Trophoblast cell (in vitro differentiated cells and primary cell): Measurements from ENCODE around the gene COX8A.
A peak's percentile ranks its signal among the peaks of the same experiment; 100 is the strongest.

Experiments used
- DNase-seq, 2 donors: peaks; one replicate each; pipeline ENCODE4 v3.0.0-alpha.2; 2016
- H2AFZ ChIP-seq: 2 replicates; pipeline ENCODE4 v1.6.1; 2013; ENCODE audit warnings: low read length, moderate library complexity, mild to moderate bottlenecking; ENCODE audit not compliant: insufficient read depth, poor library complexity
- H2AK5ac ChIP-seq: 2 replicates; pipeline ENCODE4 v1.6.1; 2013; ENCODE audit warnings: mild to moderate bottlenecking, low read length
- H2BK120ac ChIP-seq: 2 replicates; pipeline ENCODE4 v1.6.1; 2013; ENCODE audit warnings: low read length, mild to moderate bottlenecking, moderate library complexity; ENCODE audit not compliant: insufficient read depth, poor library complexity
- H2BK12ac ChIP-seq: 2 replicates; pipeline ENCODE4 v1.6.1; 2013; ENCODE audit warnings: mild to moderate bottlenecking, low read length, moderate library complexity
- H2BK5ac ChIP-seq: 2 replicates; pipeline ENCODE4 v1.6.1; 2013; ENCODE audit warnings: low read length, low read depth, moderate library complexity, mild to moderate bottlenecking; ENCODE audit not compliant: poor library complexity
- H3K14ac ChIP-seq: 2 replicates; pipeline ENCODE4 v1.6.1; 2013; ENCODE audit warnings: mild to moderate bottlenecking, low read length
- H3K18ac ChIP-seq: 2 replicates; pipeline ENCODE4 v1.6.1; 2013; ENCODE audit warnings: mild to moderate bottlenecking, low read length
- H3K23ac ChIP-seq: 2 replicates; pipeline ENCODE4 v1.6.1; 2013; ENCODE audit warnings: low read length
- H3K27ac ChIP-seq: 2 replicates; pipeline ENCODE4 v1.5.1; 2013; ENCODE audit warnings: low read depth, mild to moderate bottlenecking, inconsistent platforms, low read length, moderate library complexity
- H3K27me3 ChIP-seq: 2 replicates; pipeline ENCODE4 v1.6.1; 2013; ENCODE audit warnings: inconsistent platforms, mild to moderate bottlenecking, low read length, moderate library complexity; ENCODE audit not compliant: insufficient read depth
- H3K36me3 ChIP-seq, 2 experiments: 1 replicate in 1 of 2; 2 replicates in 1 of 2; pipeline ENCODE4 v1.6.1; 2013; ENCODE audit warnings: low read length in 2 of 2, mild to moderate bottlenecking in 2 of 2, moderate library complexity in 1 of 2; ENCODE audit not compliant: insufficient read depth in 2 of 2, control insufficient read depth in 1 of 2
- H3K4ac ChIP-seq: 2 replicates; pipeline ENCODE4 v1.6.1; 2013; ENCODE audit warnings: low read depth, mild to moderate bottlenecking, low read length, moderate library complexity
- H3K4me1 ChIP-seq, 2 experiments: 1 replicate in 1 of 2; 2 replicates in 1 of 2; pipeline ENCODE4 v1.6.1; 2013; ENCODE audit warnings: low read length in 2 of 2, mild to moderate bottlenecking in 2 of 2, moderate library complexity in 1 of 2; ENCODE audit not compliant: insufficient read depth in 2 of 2, control insufficient read depth in 1 of 2
- H3K4me2 ChIP-seq: 2 replicates; pipeline ENCODE4 v1.6.1; 2013; ENCODE audit warnings: inconsistent platforms, mild to moderate bottlenecking, low read length, moderate library complexity
- H3K4me3 ChIP-seq: 2 replicates; pipeline ENCODE4 v1.5.1; 2013; ENCODE audit warnings: mild to moderate bottlenecking, low read depth, low read length, inconsistent platforms
- H3K79me1 ChIP-seq: one replicate; pipeline ENCODE4 v1.6.1; 2013; ENCODE audit warnings: low read length
- H3K79me2 ChIP-seq: 2 replicates; pipeline ENCODE4 v1.6.1; 2013; ENCODE audit warnings: low read length, mild to moderate bottlenecking; ENCODE audit not compliant: control insufficient read depth, insufficient read depth, poor library complexity
- H3K9ac ChIP-seq: 2 replicates; pipeline ENCODE4 v1.6.1; 2013; ENCODE audit warnings: mild to moderate bottlenecking, low read length
- H3K9me3 ChIP-seq: 2 replicates; pipeline ENCODE4 v1.6.1; 2013; ENCODE audit warnings: low read depth, mild to moderate bottlenecking, control low read depth, inconsistent platforms, low read length; ENCODE audit not compliant: insufficient read depth
- H4K12ac ChIP-seq: 2 replicates; pipeline ENCODE4 v1.6.1; 2013; ENCODE audit warnings: low read depth, mild to moderate bottlenecking, low read length, moderate library complexity
- H4K8ac ChIP-seq: 2 replicates; pipeline ENCODE4 v1.6.1; 2013; ENCODE audit warnings: low read depth, mild to moderate bottlenecking, low read length, moderate library complexity
- H4K91ac ChIP-seq: one replicate; pipeline ENCODE4 v1.6.1; 2013; ENCODE audit warnings: low read depth, mild to moderate bottlenecking, low read length, moderate library complexity
- WGBS: extraction: QIAGEN DNeasy Blood & Tissue Kit; methylation state at CpG from one replicate; pipeline ENCODE4 v1.1.7; 2013; ENCODE audit warnings: missing lambda C conversion rate; ENCODE audit not compliant: insufficient read length, insufficient coverage; ENCODE audit errors: extremely low coverage; 5-methylcytosine and 5-hydroxymethylcytosine counted together

Gene COX8A

DNA sequence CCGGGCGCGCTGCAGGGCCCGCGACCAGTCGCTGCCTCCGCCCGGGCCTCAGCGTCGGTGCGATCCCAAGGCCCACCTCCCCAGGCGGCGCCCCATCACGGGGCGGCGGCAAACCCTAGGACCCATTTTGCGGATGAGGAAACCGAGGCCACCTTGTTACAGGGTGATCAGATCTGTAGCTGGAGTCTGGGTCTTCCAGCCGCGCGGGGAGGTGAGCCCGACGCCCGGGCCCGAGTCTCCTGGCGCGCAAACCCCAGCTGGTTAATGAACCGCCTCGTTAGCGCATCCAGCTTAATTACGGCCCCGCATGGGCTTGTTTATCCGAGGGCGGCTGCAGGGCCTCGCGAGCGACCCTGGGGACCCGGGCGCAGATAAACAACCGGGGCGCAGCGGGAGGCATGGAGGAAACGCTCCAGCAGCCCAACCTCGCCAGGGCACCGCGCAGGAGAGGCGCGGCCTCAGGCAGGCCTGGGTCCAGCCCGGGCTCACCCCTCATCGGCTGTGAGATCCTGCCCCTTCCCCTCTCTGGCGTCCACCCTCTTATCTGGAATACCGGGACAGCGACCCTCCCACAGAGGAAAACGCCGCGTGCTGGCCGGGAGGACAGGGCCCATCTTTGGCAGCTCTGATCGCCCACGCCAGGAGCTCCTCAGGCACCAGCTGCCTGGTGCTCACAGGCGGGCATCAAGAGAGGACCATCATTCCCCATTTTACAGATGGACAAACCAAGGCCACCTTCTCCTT, 26.5 kb downstream of the COX8A start:
- H3K9me3 ChIP-seq = peaks cover 2% of the 10 kb centered on the region
- no CpG with 5 or more reads among the region's 60 CpGs for WGBS

DNA sequence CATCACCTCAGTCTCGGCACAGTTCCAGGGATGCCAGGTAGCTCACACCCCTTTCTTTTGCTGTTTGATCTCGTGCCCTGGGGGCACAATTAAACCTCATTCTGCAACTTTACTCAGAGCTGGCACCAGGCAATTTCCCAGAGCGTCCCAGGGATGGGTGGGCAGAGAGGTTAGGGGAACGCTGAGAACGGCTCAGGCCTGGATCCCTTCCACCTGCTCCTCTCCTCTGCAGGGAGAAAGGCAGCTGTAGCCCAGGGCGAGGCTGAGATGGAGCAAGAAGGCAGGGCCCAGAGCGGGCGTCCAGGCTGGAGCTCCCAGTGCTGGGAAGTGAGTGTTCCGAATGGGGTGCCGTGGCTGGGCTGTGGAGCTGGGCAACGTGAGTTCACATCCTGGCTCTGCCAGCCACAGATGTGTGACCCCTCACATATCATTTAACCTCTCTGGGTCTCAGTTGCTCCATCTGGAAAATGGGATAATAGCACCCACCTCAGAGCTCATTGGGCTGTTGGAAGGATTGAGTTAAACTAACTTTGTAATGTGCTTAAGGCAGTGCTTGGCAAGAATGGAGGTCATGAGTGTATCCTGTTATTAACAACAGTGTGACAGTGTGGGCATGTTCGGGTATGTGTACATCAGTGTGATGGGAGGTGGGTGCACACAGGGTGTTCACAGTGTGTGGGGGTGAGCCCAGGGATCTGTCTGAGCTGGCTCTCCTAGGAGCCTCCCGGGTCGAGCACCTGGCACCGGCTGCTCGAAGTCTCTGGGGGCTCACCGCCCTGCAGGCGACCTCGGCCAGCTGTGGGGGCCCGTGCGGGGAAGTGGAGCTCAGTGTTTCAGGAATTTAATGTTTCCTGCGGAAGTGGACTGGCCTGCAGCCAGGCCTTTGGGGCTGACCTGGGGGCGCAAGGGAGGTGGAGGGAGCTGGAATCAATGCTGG, 27.3 kb downstream of the COX8A start:
- Histone ChIP-seq H2BK120ac (no peak overlapping the region), H3K27me3 (peaks cover 6% of the 10 kb centered on the region), H2AFZ (no peak overlapping the region), H3K36me3 (peaks cover 16 to 18% of the 10 kb centered on the region in 2 experiments), H3K4ac (no peak overlapping the region), H2BK5ac (no peak overlapping the region), H3K4me2 (no peak overlapping the region), H3K79me1 (no peaks in the 10 kb centered on the region), H4K12ac (no peak overlapping the region), H3K14ac (no peak overlapping the region), H3K9ac (no peak overlapping the region), H3K9me3 (peaks cover 2% of the 10 kb centered on the region), H2BK12ac (no peak overlapping the region), H3K4me3 (no peak overlapping the region), H3K27ac (no peak overlapping the region), H4K8ac (no peak overlapping the region), H4K91ac (no peak overlapping the region), H3K79me2 (no peaks in the 10 kb centered on the region), H3K4me1 (peaks cover 15% of the 10 kb centered on the region in 2 experiments), H3K18ac (no peak overlapping the region), H3K23ac (no peak overlapping the region), H2AK5ac (no peak overlapping the region)
- WGBS = no CpG with 5 or more reads among the region's 23 CpGs
- DNase-seq = peak in 1 of 2 donors; percentile 17

More for the DNA sequence above, 26.5 kb downstream of the COX8A start:
- Histone ChIP-seq H3K23ac (no peak overlapping the region), H3K18ac (no peak overlapping the region), H3K4me2 (peak overlapping the region; percentile 73), H2BK5ac (no peak overlapping the region), H4K8ac (peak overlapping the region; percentile 42), H3K79me1 (no peaks in the 10 kb centered on the region), H3K27ac (no peak overlapping the region), H2AK5ac (no peak overlapping the region), H3K4me1 (peaks cover 15% of the 10 kb centered on the region in 2 experiments), H4K12ac (no peak overlapping the region), H4K91ac (no peak overlapping the region), H3K14ac (peak overlapping the region; percentile 24), H3K4me3 (no peak overlapping the region), H2BK120ac (no peak overlapping the region), H3K4ac (no peak overlapping the region), H3K9ac (no peak overlapping the region), H2BK12ac (no peak overlapping the region), H2AFZ (no peak overlapping the region), H3K79me2 (no peaks in the 10 kb centered on the region), H3K36me3 (peaks cover 24 to 26% of the 10 kb centered on the region in 2 experiments), H3K27me3 (no peaks in the 10 kb centered on the region)
- no peak for DNase-seq

DNA sequence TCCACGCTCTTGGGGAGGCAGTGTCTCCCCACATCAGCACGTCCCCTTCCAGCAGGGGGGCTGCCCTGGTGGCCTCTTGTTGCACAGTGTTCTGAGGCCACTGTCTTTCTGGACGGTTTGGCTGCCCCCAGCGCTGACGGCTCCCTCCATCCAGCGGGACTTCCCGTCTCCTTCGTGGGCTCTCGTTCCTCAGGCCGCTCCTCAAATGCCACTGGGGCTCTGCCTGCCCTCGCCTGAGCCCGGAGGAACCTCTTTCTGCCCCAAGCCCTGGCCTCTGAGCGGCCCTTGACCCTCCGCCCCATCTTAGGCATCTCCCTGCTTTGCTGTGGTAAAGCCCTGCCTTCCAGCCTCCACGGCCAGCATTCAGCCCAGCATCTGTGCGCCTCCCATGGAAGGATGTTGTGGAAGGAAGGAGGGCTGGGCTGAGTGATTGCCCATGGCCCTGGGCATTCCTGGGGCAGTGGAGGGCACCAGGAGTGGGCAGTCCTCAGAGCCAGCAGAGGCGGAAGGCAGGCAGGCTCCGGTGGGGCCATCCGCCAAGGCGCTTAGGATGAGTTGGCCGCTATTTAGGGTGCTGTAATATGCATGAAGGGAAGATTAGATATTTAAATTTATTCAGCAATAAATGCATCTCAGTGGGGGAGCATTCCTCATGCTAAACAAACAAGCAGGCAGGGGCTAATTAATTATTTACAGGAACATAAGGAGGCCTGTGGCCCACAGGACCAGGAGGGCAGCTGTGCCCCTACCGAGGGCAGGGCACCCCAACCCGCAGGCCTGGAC, 29.6 kb downstream of the COX8A start:
- H3K27me3 ChIP-seq = peaks cover 14% of the 10 kb centered on the region
- H3K18ac ChIP-seq = no peak overlapping the region
- H3K79me1 ChIP-seq = no peaks in the 10 kb centered on the region
- no peak overlapping the region for H2BK5ac ChIP-seq
- no peak overlapping the region for H4K12ac ChIP-seq
- no peak overlapping the region for H4K91ac ChIP-seq
- no peak overlapping the region for H3K14ac ChIP-seq
- H3K79me2 ChIP-seq = no peaks in the 10 kb centered on the region
- no peak overlapping the region for H3K4me3 ChIP-seq
- H3K4me2 ChIP-seq = no peak overlapping the region
- no peak overlapping the region for H3K4ac ChIP-seq
- peaks cover 12 to 20% of the 10 kb centered on the region in 2 experiments for H3K4me1 ChIP-seq
- H3K27ac ChIP-seq = no peak overlapping the region
- no CpG with 5 or more reads among the region's 23 CpGs for WGBS
- H3K9ac ChIP-seq = no peak overlapping the region
- no peak overlapping the region for H2AFZ ChIP-seq
- H2BK120ac ChIP-seq = no peak overlapping the region
- no peak overlapping the region for H3K23ac ChIP-seq
- H3K9me3 ChIP-seq = peaks cover 2% of the 10 kb centered on the region
- H4K8ac ChIP-seq = no peak overlapping the region
- no peaks in the 10 kb centered on the region for H3K36me3 ChIP-seq
- no peak for DNase-seq
- H2AK5ac ChIP-seq = no peak overlapping the region
- H2BK12ac ChIP-seq = no peak overlapping the region

DNA sequence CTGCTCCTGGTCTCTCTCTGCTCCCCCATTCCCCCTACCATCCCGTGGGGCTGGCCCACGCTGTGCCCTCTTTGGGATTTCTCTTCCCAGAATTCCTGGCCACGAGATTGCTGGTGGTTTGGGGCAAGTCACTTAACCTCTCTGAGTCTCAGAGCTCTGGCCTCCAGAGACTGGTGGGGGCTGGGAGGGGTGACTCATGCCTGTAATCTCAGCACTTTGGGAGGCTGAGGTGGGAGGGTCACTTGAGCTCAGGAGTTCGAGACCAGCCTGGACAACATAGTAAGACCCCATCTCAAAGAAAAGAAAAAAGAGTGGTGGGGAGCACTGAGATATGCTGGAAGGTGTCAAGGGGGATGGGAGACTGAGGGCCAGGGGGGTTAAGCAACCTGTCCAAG, 30.2 kb downstream of the COX8A start:
- Histone ChIP-seq H3K4me1 (peaks cover 14 to 21% of the 10 kb centered on the region in 2 experiments), H3K18ac (no peak overlapping the region), H3K4ac (no peak overlapping the region), H4K91ac (no peak overlapping the region), H3K9me3 (peaks cover 2% of the 10 kb centered on the region), H3K4me2 (no peak overlapping the region), H4K8ac (no peak overlapping the region), H3K36me3 (no peaks in the 10 kb centered on the region), H3K4me3 (no peak overlapping the region), H2AK5ac (no peak overlapping the region), H2BK5ac (no peak overlapping the region), H3K14ac (no peak overlapping the region), H2BK12ac (no peak overlapping the region), H2BK120ac (no peak overlapping the region), H2AFZ (no peak overlapping the region), H3K27me3 (peaks cover 14% of the 10 kb centered on the region), H3K27ac (no peak overlapping the region), H3K23ac (no peak overlapping the region), H3K79me1 (no peaks in the 10 kb centered on the region), H3K79me2 (no peaks in the 10 kb centered on the region), H4K12ac (no peak overlapping the region), H3K9ac (no peak overlapping the region)
- no peak for DNase-seq
- WGBS = no CpG with 5 or more reads among the region's 4 CpGs
